ENCODE data around the gene PLEKHA6. TPM values are rescaled to one million over a fixed set of nuclear protein-coding genes. Genes with fewer than 3 reads are reported as not detected.

Gene PLEKHA6
- total RNA-seq (0.47 and 0.92 TPM in 2 replicates), polyA plus RNA-seq (0.20 and 0.31 TPM in 2 replicates), polyA minus RNA-seq (0.14 and 0.17 TPM in 2 replicates)
- total RNA-seq (2013): 0.12 TPM

GRCh38 chr1:204359474-204360255 is at the start of gene PLEKHA6:
Gene PLEKHA6 (minus strand): TSS chr1:204359929. CDS start chr1:204273727, 86,202 bp downstream.
- DNase-seq (no peak), ATAC-seq (ENCODE audit: low read depth) (no peak)
- Histone ChIP-seq H3K27me3 (replicated peaks in 1 of 4; ENCODE audit: control extremely low read depth in 1 of 4, control insufficient read depth in 3 of 4, insufficient read depth in 4 of 4, low read length in 3 of 4) (peaks cover 0 to 46% (median 14%) of the 10 kb centered on the region in 4 experiments), H3K4me2 (replicated peaks; ENCODE audit: low read depth, low read length, poor library complexity, severe bottlenecking) (no peak within 1 kb of the TSS), H4K20me1 (ENCODE audit: control insufficient read depth, insufficient read depth, low read length, poor library complexity, severe bottlenecking) (no peaks in the 10 kb centered on the region), H3K27ac (ENCODE audit: low read length in 2 of 2) (no peak within 1 kb of the TSS), H3K4me1 (ENCODE audit: control insufficient read depth in 2 of 2, insufficient read depth in 2 of 2, low read length in 2 of 2) (peaks cover 10 to 26% of the 10 kb centered on the region in 2 donors), H3K4me3 (ENCODE audit: control extremely low read depth in 1 of 5, extremely low read depth in 1 of 5, insufficient read depth in 1 of 5, low read depth in 2 of 5, low read length in 4 of 5) (no peak within 1 kb of the TSS), H2AFZ (ENCODE audit: insufficient read depth, low read depth, low read length, poor library complexity, severe bottlenecking) (no peak within 1 kb of the TSS), H3K36me3 (replicated peaks in 1 of 2; ENCODE audit: control extremely low read depth in 1 of 2, control insufficient read depth in 1 of 2, extremely low read depth in 1 of 2, insufficient read depth in 2 of 2, low read length in 1 of 2) (no peaks in the 10 kb centered on the region), H3K79me2 (ENCODE audit: control insufficient read depth, insufficient read depth, low read length) (no peaks in the 10 kb centered on the region), H3K9ac (ENCODE audit: low read length) (no peak within 1 kb of the TSS), H3K9me3 (ENCODE audit: control extremely low read depth in 1 of 3, control insufficient read depth in 2 of 3, insufficient read depth in 1 of 3, low read length in 2 of 3) (peaks cover 0 to 6% (median 0%) of the 10 kb centered on the region in 3 donors)
- Mint-ChIP-seq H3K9me3 (ENCODE audit: insufficient read depth) (no peaks in the 10 kb centered on the region), H3K27me3 (peaks cover 44% of the 10 kb centered on the region), H3K4me1 (peaks cover 16% of the 10 kb centered on the region), H3K27ac (no peak within 1 kb of the TSS), H3K4me3 (no peak within 1 kb of the TSS)
- ChIA-PET CTCF (interaction anchor here (1.6 to 6.5 kb wide), 3 partner anchors 39 to 447 kb away, joined by 3 to 99 read pairs (median 5); no protein-coding TSS in a partner anchor), POLR2A (no interaction called here)
- intact Hi-C loops (cut with micrococcal nuclease): loop anchor here (10.0 kb wide), 1 partner anchor 855 kb away; no protein-coding TSS in a partner anchor
- no peak for TF ChIP-seq EZH2 (IDR thresholded peaks at IDR 0.05; ENCODE audit: borderline replicate concordance, insufficient read depth, low read depth, low read length, poor library complexity, severe bottlenecking)
- no peak for TF ChIP-seq CTCF (IDR thresholded peaks at IDR 0.05)
- 6% methylated on average over 16 of the region's 20 CpGs for WGBS (ENCODE audit: insufficient coverage)

GRCh38 chr1:204409123-204409522 is 49.4 kb upstream of the PLEKHA6 start:
- ATAC-seq (ENCODE audit: low read depth) (no peak), DNase-seq (no peak)
- Histone ChIP-seq H3K4me3 (ENCODE audit: control extremely low read depth in 1 of 5, extremely low read depth in 1 of 5, insufficient read depth in 1 of 5, low read depth in 2 of 5, low read length in 4 of 5) (peak overlapping the region; percentile 80 to 100 (median 92)), H3K4me1 (ENCODE audit: control insufficient read depth in 2 of 2, insufficient read depth in 2 of 2, low read length in 2 of 2) (peaks cover 13 to 34% of the 10 kb centered on the region in 2 donors), H3K9ac (ENCODE audit: low read length) (peak overlapping the region; percentile 99), H2AFZ (ENCODE audit: insufficient read depth, low read depth, low read length, poor library complexity, severe bottlenecking) (no peak overlapping the region), H4K20me1 (ENCODE audit: control insufficient read depth, insufficient read depth, low read length, poor library complexity, severe bottlenecking) (peaks cover 72% of the 10 kb centered on the region), H3K79me2 (ENCODE audit: control insufficient read depth, insufficient read depth, low read length) (peaks cover 88% of the 10 kb centered on the region), H3K9me3 (ENCODE audit: control extremely low read depth in 1 of 3, control insufficient read depth in 2 of 3, insufficient read depth in 1 of 3, low read length in 2 of 3) (no peaks in the 10 kb centered on the region), H3K36me3 (replicated peaks in 1 of 2; ENCODE audit: control extremely low read depth in 1 of 2, control insufficient read depth in 1 of 2, extremely low read depth in 1 of 2, insufficient read depth in 2 of 2, low read length in 1 of 2) (peaks cover 3 to 38% of the 10 kb centered on the region in 2 experiments), H3K27ac (ENCODE audit: low read length in 2 of 2) (peak overlapping the region in 1 of 2 donors; percentile 99), H3K4me2 (replicated peaks; ENCODE audit: low read depth, low read length, poor library complexity, severe bottlenecking) (peak overlapping the region; percentile 81), H3K27me3 (replicated peaks in 1 of 4; ENCODE audit: control extremely low read depth in 1 of 4, control insufficient read depth in 3 of 4, insufficient read depth in 4 of 4, low read length in 3 of 4) (no peaks in the 10 kb centered on the region)
- Mint-ChIP-seq H3K27me3 (no peaks in the 10 kb centered on the region), H3K4me1 (peaks cover 40% of the 10 kb centered on the region), H3K27ac (peak overlapping the region; percentile 32), H3K4me3 (peak overlapping the region; percentile 99), H3K9me3 (ENCODE audit: insufficient read depth) (no peaks in the 10 kb centered on the region)
- WGBS (ENCODE audit: insufficient coverage): no CpG with 5 or more reads among the region's 3 CpGs
- intact Hi-C loops (cut with micrococcal nuclease): no loop called here
- ChIA-PET POLR2A (no interaction called here), CTCF (interaction anchor here (1.5 to 4.7 kb wide), 2 partner anchors 11 to 45 kb away, joined by 4 to 46 read pairs; no protein-coding TSS in a partner anchor)
- TF ChIP-seq CTCF (IDR thresholded peaks at IDR 0.05) (no peak), EZH2 (IDR thresholded peaks at IDR 0.05; ENCODE audit: borderline replicate concordance, insufficient read depth, low read depth, low read length, poor library complexity, severe bottlenecking) (no peak)
